ENCODE measurements around the gene ZNF689. TPM values are rescaled to one million over a fixed set of nuclear protein-coding genes. Genes with fewer than 3 reads are reported as not detected.

Gene ZNF689
- total RNA-seq (2022; extraction: Qiagen RNA extraction): 7.5 to 9.5 TPM (median 8.8 TPM) in 5 replicates

DNA sequence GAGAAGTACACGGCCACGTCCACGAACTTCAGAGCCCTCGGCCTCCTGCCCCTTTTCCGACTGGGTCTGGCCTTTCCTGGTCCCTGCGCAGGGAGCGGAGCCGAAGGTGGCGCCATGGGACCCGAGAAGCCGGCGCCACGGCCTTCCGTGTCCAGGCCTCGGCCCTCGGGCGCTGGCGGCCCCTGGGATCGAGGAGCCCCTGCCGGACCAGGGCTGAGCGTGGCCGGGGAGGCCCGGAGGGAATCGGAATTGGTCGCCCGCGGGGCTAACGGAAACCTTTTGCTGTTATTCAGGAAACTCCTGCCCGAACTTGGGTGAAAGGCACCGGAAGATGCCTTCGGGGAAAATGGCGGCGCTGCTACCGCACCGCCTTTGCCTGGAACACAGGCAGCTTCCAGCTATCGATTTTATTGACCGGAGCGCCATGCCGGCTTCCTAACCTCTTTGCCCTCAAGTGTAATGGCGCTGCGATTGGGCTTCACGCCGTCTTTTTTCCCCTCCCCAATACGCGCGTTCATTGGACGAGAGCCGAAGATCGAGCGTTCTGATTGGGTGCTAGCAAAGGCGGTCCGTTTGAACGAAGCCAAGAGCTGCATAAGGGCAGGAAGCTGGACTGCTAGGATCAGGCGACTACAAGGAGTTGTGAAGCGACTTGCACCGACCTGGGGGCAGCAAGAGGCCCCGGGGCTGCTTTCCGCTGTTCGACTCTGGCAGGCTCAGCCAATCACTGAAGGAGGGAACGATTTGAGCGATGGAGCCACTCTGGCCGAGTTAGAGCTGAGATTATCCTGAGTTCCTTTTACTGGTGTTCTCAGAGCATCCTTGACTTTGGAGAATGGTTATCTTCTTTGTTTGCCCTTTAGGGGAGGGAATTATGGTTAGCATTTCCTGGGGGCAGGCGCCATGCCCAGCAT lies at the start of gene ZNF689:
Gene ZNF689, minus strand, starts transcription at position 464 of the 914 bp plus-strand sequence. Its CDS starts 348 bp downstream, at position 116.

DNA sequence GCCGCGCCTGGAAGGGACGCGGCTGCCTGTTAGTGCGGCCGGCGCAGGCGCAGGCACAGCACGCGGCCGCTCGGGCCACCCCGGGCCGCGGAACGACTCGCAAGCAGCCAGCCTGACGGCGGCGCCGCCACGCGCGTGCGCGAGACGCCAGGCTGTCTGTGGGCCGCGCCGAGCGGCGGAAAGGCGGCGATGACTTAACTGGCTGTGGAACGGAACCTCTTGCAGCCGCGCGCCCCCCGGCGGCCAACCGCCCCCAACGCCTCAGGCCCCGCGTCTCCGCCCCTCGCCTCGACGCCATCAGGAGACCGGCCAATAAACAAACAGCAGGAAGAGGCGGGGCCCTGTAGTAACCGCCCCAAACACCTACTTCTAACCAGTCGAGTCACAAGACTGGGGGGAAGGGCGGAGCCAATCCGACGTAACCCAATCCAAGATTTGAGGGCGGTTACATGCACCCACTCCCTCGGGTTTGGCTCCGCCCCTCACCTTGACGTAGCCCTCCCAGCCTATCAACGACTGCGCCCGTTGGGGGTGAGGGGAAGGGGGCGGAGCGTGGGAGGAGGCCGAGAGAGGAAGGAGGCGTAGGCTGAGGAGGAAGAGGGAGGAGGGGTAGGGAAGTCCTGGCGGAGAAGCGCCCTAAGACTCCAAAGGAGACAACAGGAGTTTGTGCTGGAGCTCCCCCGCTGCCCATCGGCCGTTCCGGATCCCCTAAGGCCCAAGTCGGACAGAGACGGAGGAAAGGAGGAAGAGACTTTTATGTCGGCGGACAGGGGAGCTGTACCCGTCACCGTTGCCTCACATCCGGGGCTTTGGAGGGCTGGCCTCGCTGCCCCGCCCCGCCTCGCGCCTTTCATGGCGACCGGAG lies 47.9 kb upstream of the ZNF689 start, which contains the start of gene FBRS:
Gene FBRS, plus strand, starts transcription at position 566 of the 865 bp plus-strand sequence. CDS start 1,088 bp downstream, outside the sequence.

GRCh38 chr16:30650369-30651123 lies 40.4 kb upstream of the ZNF689 start, which contains the start of gene PRR14:
Gene PRR14, plus strand, starts transcription at chr16:30650960. Its CDS starts 686 bp downstream, at chr16:30651646.

GRCh38 chr16:30585400-30586191 lies 24.6 kb downstream of the ZNF689 start, which contains the start of gene ZNF785:
Gene ZNF785, minus strand, starts transcription at chr16:30585697. Its CDS starts 86 bp downstream, at chr16:30585611.

GRCh38 chr16:30571445-30572322 lies 38.5 kb downstream of the ZNF689 start, which contains the start of gene ZNF688:
Gene ZNF688, minus strand, starts transcription at chr16:30571714. Its CDS starts 85 bp downstream, at chr16:30571629.

DNA sequence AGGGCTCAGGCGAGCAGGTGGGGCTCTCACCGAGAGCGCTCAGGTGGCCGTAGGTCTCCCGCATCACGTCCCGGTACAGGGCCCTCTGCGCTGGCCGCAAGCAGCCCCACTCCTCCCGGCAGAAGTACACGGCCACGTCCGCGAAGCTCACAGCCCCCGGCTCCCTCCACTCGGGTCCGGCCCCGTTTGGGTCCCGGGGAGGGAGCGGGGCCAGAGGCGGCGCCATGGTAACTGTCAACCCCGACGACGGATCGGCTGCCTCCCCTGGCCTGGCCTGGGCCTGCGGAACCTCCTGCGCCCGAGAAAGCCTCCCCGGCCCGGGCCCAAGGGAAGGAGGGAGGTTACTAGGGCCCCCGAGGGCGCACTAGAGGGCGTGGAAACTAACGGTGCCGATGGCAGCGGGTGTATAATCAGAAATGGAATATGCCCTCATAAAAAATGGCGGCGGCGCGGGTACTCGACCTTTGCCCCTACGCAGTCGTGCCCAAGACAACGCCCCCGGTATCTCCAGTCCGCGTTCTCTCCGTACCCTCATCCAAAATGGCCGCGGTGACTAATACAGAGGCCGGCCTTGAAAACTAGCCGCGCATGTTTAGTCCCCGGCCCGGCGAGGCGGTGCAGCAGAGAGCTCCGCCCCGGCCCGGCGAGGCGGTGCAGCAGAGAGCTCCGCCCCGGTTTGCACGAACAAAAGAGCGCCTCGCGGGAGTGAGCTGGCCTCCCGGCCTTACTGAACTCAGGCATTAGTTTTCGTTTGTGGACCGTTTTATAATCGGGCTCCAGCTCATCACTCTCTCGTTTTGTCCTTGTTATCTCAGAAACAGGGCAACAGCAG lies 52.0 kb downstream of the ZNF689 start, which contains the start of gene ZNF764:
Gene ZNF764, minus strand, starts transcription at position 418 of the 832 bp plus-strand sequence. Its CDS starts 192 bp downstream, at position 226.

Other genes starting within 250 kb of the ZNF689 start
- 21.2 to 32.4 TPM (median 29.5 TPM) in 5 replicates for gene TBC1D10B, start 239.9 kb downstream of the ZNF689 start, total RNA-seq (2022; extraction: Qiagen RNA extraction)
- 0.65 to 0.88 TPM in 2 of 5 replicates, not detected in the others for gene MYL11, start 235.6 kb downstream of the ZNF689 start, total RNA-seq (2022; extraction: Qiagen RNA extraction)
- 1.00 to 2.6 TPM (median 1.9 TPM) in 5 replicates for gene SEPTIN1, start 227.8 kb downstream of the ZNF689 start, total RNA-seq (2022; extraction: Qiagen RNA extraction)
- gene ZNF48, start 215.0 kb downstream of the ZNF689 start, total RNA-seq (2022; extraction: Qiagen RNA extraction): 11.7 to 15.2 TPM (median 12.2 TPM) in 5 replicates
- 2.8 to 6.1 TPM (median 5.3 TPM) in 5 replicates for gene ZNF771, start 202.8 kb downstream of the ZNF689 start, total RNA-seq (2022; extraction: Qiagen RNA extraction)
- gene DCTPP1, start 180.4 kb downstream of the ZNF689 start, total RNA-seq (2022; extraction: Qiagen RNA extraction): 95.7 to 126 TPM (median 123 TPM) in 5 replicates
- 45.9 to 48.4 TPM (median 47.4 TPM) in 5 replicates for gene SEPHS2, start 164.5 kb downstream of the ZNF689 start, total RNA-seq (2022; extraction: Qiagen RNA extraction)
- 0.03 to 0.21 TPM in 2 of 5 replicates, not detected in the others for gene ITGAL, start 137.6 kb downstream of the ZNF689 start, total RNA-seq (2022; extraction: Qiagen RNA extraction)
- 37.5 to 47.8 TPM (median 45.5 TPM) in 5 replicates for gene ZNF768, start 83.8 kb downstream of the ZNF689 start, total RNA-seq (2022; extraction: Qiagen RNA extraction)
- gene ZNF747, start 75.5 kb downstream of the ZNF689 start, total RNA-seq (2022; extraction: Qiagen RNA extraction): 3.2 to 5.0 TPM (median 3.8 TPM) in 5 replicates
- 4.1 to 6.7 TPM (median 6.4 TPM) in 5 replicates for gene ZNF764, start 52.0 kb downstream of the ZNF689 start, total RNA-seq (2022; extraction: Qiagen RNA extraction)
- 4.9 to 8.7 TPM (median 6.6 TPM) in 5 replicates for gene ZNF688, start 38.7 kb downstream of the ZNF689 start, total RNA-seq (2022; extraction: Qiagen RNA extraction)
- gene ZNF785, start 24.7 kb downstream of the ZNF689 start, total RNA-seq (2022; extraction: Qiagen RNA extraction): not detected in 5 replicates
- 20.1 to 25.5 TPM (median 22.5 TPM) in 5 replicates for gene PRR14, start 40.6 kb upstream of the ZNF689 start, total RNA-seq (2022; extraction: Qiagen RNA extraction)
- gene FBRS, start 48.0 kb upstream of the ZNF689 start, total RNA-seq (2022; extraction: Qiagen RNA extraction): 29.6 to 43.8 TPM (median 40.0 TPM) in 5 replicates
- gene SRCAP, start 88.8 kb upstream of the ZNF689 start, total RNA-seq (2022; extraction: Qiagen RNA extraction): 8.2 to 25.8 TPM (median 21.5 TPM) in 5 replicates
- 20.8 to 31.7 TPM (median 29.7 TPM) in 5 replicates for gene PHKG2, start 138.0 kb upstream of the ZNF689 start, total RNA-seq (2022; extraction: Qiagen RNA extraction)
- gene CFAP119, start 151.7 kb upstream of the ZNF689 start, total RNA-seq (2022; extraction: Qiagen RNA extraction): 5.5 to 9.4 TPM (median 8.9 TPM) in 5 replicates
- 66.6 to 85.9 TPM (median 80.0 TPM) in 5 replicates for gene RNF40, start 151.9 kb upstream of the ZNF689 start, total RNA-seq (2022; extraction: Qiagen RNA extraction)
- gene ZNF629, start 176.8 kb upstream of the ZNF689 start, total RNA-seq (2022; extraction: Qiagen RNA extraction): 15.7 to 18.8 TPM (median 18.0 TPM) in 5 replicates

Data from A549 treated with Mapracorat at 1 μM for 4 hours (cell line).